GM20000 (cell line): ENCODE data around the gene C2CD4A.
A peak's percentile ranks its signal among the peaks of the same experiment; 100 is the strongest.
"Not testable (repeated sequence)": the region's sequence is repeated elsewhere in the genome, so short reads cannot be mapped to it uniquely, and the experiment has no call there.

Source experiments
- DNase-seq: peaks from one replicate; pipeline ENCODE4 v3.0.0; 2012; ENCODE audit warnings: low spot score
- TF ChIP-seq, protein P1 (sequence below): IDR thresholded peaks from 2 replicates; pipeline ENCODE4 v1.5.1; 2012; ENCODE audit warnings: mild to moderate bottlenecking, control low read depth; ENCODE audit errors: extremely low read depth, missing control alignments

Gene C2CD4A

DNA sequence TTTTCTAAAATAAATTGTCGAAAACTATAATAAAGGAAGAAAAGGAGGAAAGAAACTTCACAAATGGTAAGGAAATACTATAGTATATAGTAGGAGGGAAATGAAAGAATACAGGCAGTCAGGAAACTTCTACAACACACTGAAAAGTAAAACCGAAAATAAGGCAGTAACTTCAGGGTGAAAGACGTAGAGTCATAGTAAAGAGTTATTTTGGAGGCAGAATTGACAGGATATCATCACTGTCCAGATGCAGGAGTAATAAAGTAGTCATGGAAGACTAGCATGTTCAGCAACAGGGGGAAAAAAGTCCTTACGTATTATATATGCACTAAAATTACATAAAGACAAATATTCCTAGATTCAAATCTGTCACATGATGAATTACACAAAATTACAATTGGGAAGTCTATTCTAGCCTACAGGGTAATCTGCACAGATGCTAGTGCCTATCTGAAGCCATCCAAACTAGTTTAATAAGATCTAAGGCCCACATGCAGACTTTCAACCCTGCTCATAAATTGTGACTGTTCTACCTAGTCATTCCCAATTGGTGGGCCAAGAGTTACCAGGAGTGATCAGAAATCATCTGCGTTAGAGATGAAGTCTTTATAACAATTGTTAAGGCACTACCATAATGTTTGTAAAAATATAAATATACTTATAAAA, 20.6 kb upstream of the C2CD4A start:
- TF ChIP-seq, protein P1, sequence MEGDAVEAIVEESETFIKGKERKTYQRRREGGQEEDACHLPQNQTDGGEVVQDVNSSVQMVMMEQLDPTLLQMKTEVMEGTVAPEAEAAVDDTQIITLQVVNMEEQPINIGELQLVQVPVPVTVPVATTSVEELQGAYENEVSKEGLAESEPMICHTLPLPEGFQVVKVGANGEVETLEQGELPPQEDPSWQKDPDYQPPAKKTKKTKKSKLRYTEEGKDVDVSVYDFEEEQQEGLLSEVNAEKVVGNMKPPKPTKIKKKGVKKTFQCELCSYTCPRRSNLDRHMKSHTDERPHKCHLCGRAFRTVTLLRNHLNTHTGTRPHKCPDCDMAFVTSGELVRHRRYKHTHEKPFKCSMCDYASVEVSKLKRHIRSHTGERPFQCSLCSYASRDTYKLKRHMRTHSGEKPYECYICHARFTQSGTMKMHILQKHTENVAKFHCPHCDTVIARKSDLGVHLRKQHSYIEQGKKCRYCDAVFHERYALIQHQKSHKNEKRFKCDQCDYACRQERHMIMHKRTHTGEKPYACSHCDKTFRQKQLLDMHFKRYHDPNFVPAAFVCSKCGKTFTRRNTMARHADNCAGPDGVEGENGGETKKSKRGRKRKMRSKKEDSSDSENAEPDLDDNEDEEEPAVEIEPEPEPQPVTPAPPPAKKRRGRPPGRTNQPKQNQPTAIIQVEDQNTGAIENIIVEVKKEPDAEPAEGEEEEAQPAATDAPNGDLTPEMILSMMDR = no peak
- peak; percentile 37 for DNase-seq

- DNase-seq = no peak
- TF ChIP-seq, protein P1 = no peak
Observed at GRCh38 chr15:62047282-62047827, 19.4 kb upstream of the C2CD4A start.

DNA sequence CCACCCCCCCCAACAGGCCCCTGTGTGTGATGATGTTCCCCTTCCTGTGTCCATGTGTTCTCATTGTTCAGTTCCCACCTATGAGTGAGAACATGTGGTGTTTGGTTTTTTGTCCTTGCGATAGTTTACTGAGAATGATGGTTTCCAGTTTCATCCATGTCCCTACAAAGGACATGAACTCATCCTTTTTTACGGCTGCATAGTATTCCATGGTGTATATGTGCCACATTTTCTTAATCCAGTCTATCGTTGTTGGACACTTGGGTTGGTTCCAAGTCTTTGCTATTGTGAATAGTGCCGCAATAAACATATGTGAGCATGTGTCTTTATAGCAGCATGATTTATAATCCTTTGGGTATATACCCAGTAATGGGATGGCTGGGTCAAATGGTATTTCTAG, 18.5 kb upstream of the C2CD4A start:
- DNase-seq = not testable (repeated sequence)

DNA sequence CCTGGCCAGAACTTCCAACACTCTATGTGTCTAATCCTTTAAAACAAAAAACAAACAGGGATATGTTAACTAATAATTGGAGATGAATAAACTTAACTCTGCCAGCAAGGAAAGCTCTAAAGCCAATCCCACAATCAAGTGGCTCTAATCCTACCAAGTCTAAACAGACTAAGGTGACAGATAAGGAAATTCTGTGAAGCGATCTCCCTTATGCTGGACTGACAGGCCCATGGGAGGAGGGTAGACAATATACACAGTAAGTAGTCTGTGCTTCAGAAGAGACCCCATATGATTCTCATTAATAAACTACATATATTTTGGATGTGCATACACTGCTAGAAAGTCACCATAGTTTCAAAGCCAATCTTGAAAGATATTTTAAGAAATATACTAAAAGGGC, 16.7 kb upstream of the C2CD4A start:
- TF ChIP-seq, protein P1 = no peak

GRCh38 chr15:62051166-62051565, 15.6 kb upstream of the C2CD4A start:
- DNase-seq = no peak
- TF ChIP-seq, protein P1 = no peak

More for the DNA sequence above, 16.7 kb upstream of the C2CD4A start:
- no peak for DNase-seq

DNA sequence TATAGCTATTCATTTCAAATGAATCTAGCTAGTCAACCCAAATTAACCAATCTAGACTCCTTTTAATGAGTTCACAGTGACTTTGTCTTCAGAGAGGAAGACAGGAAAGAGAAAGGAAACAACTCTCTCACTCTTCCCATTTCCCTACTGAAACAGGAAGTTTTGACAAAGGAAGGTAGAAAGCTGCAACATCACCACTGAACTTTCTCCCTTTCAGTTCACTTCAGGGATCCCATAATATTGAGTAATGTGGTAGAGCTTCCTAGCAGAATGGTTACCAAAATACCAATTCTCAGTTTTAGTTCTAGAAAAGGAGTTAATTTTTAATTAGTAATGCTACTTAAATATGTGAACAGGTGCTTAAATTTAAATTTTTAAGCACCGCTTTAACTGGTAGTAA, 14.1 kb upstream of the C2CD4A start:
- TF ChIP-seq, protein P1 = no peak
- DNase-seq = no peak

DNA sequence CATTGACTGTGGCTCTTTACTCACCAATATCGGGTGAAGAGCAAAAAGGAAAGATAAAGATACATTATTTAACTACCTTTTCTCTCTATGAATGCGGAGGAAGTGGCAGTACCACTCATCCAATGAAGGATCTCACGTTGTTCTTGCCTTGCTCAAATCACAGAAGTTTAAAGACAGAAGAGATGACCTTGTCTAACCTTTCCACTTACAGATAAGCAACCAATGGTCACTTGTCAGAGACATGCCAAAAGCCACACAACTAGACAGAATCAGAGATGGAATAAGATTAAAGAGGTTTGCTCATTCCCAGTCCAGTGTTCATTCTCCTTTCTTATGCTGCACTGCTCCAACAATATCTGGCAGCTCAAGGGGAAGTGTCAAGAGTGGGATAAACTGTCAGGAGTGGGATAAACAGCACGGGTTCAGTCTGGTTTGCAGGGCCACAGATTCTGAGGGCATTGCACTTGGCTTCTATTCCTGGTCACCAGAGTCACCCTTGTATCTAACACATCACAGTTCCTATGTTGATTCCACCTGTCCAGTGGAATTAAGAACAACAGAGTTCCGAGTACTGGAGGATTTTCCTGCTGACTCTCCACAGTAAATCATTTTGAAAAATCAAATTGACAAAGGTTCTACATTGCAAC, 13.2 kb upstream of the C2CD4A start:
- TF ChIP-seq, protein P1 = no peak
- no peak for DNase-seq
